Subcutaneous abdominal adipose tissue (tissue), 5 donors: ENCODE data around the gene PBX2.

Experiments
- H3K27ac ChIP-seq: one replicate; pipeline ENCODE4 v1.7.0; 2013; ENCODE audit warnings: low read depth, mild to moderate bottlenecking, inconsistent platforms, low read length, moderate library complexity
- H3K27me3 ChIP-seq, 5 donors: one replicate each; pipeline ENCODE4 v1.7.0; 2013; ENCODE audit warnings: low read length in 5 of 5, inconsistent platforms in 1 of 5; ENCODE audit not compliant: control insufficient read depth in 5 of 5, insufficient read depth in 4 of 5
- H3K36me3 ChIP-seq, 5 donors: one replicate each; pipeline ENCODE4 v1.7.0; 2013; ENCODE audit warnings: low read length in 5 of 5; ENCODE audit not compliant: control insufficient read depth in 5 of 5, insufficient read depth in 5 of 5
- H3K4me1 ChIP-seq, 5 donors: one replicate each; pipeline ENCODE4 v1.7.0; 2013; ENCODE audit warnings: low read length in 5 of 5, mild to moderate bottlenecking in 3 of 5, moderate library complexity in 1 of 5; ENCODE audit not compliant: control insufficient read depth in 5 of 5, insufficient read depth in 5 of 5
- H3K4me3 ChIP-seq, 5 donors: one replicate each; pipeline ENCODE4 v1.7.0; 2013; ENCODE audit warnings: low read length in 5 of 5, low read depth in 1 of 5
- H3K9ac ChIP-seq, 5 donors: one replicate each; pipeline ENCODE4 v1.7.0; 2013; ENCODE audit warnings: low read length in 5 of 5, mild to moderate bottlenecking in 4 of 5, moderate library complexity in 3 of 5
- H3K9me3 ChIP-seq, 5 donors: one replicate each; pipeline ENCODE4 v1.7.0; 2013; ENCODE audit warnings: low read length in 5 of 5; ENCODE audit not compliant: control insufficient read depth in 5 of 5
- donor health status: healthy.
- donor health status: healthy.
- donor health status: healthy.
- donor health status: healthy.
- donor health status: healthy.

PBX2 gene, protein sequence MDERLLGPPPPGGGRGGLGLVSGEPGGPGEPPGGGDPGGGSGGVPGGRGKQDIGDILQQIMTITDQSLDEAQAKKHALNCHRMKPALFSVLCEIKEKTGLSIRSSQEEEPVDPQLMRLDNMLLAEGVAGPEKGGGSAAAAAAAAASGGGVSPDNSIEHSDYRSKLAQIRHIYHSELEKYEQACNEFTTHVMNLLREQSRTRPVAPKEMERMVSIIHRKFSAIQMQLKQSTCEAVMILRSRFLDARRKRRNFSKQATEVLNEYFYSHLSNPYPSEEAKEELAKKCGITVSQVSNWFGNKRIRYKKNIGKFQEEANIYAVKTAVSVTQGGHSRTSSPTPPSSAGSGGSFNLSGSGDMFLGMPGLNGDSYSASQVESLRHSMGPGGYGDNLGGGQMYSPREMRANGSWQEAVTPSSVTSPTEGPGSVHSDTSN

DNA sequence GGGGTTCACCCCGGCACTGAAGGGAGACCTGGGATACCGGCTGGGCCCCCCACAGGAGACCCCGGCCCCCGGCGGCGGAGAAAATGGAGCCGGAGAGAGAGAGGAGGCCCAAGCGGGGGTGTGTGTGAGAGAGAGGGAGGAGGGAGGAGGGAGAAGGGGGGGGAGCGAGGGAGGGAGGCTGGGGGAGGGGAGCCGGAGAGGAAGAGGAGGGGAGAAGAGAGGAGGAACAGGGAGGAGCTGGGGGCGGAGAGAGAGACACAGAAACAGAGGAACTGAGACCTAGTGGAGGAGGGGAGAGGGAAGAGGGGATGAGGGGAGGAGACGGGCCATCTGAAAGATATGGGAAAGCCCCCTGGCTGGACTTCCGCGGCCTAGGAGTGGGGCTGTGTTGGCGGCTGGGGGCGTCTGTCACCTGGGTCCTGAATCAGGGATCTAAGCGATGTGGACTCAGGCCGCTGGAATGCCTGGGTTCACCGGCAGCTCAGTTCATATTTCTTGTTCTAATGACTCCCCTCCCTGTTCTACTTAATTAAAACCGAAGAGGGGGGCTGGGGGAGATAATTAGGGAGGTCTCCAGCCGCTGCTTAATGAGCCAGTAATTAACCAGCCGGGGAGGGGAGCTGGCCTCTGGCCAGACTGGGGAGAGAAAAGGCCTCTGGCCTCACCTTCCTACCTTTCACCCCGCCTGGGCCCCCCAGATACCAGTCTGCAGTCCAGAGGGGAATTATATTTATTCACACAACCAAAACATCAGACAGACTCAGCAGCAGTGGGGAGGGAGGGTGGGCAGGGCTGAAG, at the start of gene PBX2:
Gene PBX2 (minus strand): TSS at position 149 of the 798 bp plus-strand sequence. CDS start 287 bp downstream, outside the sequence.
- H3K9ac ChIP-seq = peak within 1 kb of the TSS; percentile 73 to 96 (median 92)
- H3K27me3 ChIP-seq = no peaks in the 10 kb centered on the region
- peak within 1 kb of the TSS; percentile 62 to 77 (median 68) for H3K4me3 ChIP-seq
- H3K36me3 ChIP-seq = peaks cover 0 to 22% (median 16%) of the 10 kb centered on the region in 5 donors
- H3K9me3 ChIP-seq = no peaks in the 10 kb centered on the region
- peak within 1 kb of the TSS; percentile 97 for H3K27ac ChIP-seq
- H3K4me1 ChIP-seq = peaks cover 18 to 79% (median 65%) of the 10 kb centered on the region in 5 donors

DNA sequence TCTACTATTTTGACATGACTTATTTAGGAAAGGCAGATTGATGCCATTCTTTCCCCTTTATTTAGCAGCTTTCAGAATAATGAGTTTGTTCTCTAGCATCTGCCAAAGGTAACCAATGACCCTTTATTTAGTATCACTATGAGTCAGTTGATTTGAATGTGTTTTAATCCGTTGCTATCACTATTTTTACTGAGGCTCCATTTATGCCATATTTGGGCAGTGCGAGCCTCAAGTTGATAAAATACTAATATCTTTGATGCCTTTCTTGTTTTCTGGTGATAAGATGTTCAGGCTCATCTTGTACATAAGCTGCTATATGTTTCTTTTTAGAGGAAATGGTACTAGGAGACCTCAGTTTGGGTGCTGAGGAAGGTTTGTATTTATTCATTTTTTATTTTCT, 49.5 kb upstream of the PBX2 start:
- peaks cover 0 to 20% (median 2%) of the 10 kb centered on the region in 5 donors for H3K4me1 ChIP-seq
- peaks cover 0 to 5% (median 0%) of the 10 kb centered on the region in 5 donors for H3K27me3 ChIP-seq
- no peaks in the 10 kb centered on the region for H3K9me3 ChIP-seq
- H3K9ac ChIP-seq = no peak overlapping the region
- H3K36me3 ChIP-seq = no peaks in the 10 kb centered on the region
- H3K27ac ChIP-seq = no peak overlapping the region
- no peak overlapping the region for H3K4me3 ChIP-seq

DNA sequence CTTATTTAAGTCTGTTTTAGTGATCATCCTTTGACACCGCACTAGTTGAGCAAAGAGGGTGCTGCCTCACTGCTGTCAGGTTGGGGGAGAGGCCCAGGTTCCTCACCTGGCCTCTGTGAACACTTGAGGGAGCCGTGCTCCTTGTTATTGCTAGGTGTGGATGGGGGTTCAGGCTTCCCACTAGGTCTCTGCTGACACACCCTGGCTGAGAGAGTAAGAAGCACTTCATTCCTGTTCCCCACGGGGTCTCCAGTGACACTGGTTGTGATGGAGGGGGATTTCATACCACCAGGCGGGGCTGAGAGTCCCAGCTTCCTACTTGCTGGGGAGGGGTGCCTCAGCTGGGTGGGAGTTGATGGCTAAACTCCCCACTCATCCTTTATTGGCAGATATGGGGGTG, 44.9 kb upstream of the PBX2 start:
- no peak overlapping the region for H3K4me3 ChIP-seq

DNA sequence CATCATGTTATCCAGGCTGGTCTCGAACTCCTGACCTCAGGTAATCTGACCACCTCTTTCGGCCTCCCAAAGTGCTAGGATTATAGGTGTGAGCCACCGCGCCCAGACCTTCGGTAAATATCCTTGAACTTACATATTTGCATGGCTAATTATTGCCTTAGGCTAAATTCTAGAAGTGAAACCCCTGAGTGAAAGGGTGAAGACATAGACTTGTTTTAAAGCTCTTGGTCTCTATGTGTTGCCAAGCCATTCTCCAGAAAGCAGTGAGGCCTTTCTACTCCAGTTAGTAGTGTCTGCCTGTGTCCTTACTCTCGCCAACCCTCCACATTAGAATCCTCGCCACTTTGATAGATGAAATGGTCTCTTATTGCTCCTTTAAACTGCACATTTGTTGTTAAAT, 36.4 kb upstream of the PBX2 start:
- Histone ChIP-seq H3K36me3 (peaks cover 0 to 4% (median 0%) of the 10 kb centered on the region in 5 donors), H3K9ac (no peak overlapping the region), H3K4me1 (peaks cover 0 to 38% (median 3%) of the 10 kb centered on the region in 5 donors), H3K27ac (no peak overlapping the region), H3K27me3 (peaks cover 0 to 14% (median 0%) of the 10 kb centered on the region in 5 donors), H3K9me3 (no peaks in the 10 kb centered on the region), H3K4me3 (no peak overlapping the region)

More for the DNA sequence above, 44.9 kb upstream of the PBX2 start:
- H3K36me3 ChIP-seq = no peaks in the 10 kb centered on the region
- H3K4me1 ChIP-seq = peaks cover 0 to 13% (median 0%) of the 10 kb centered on the region in 5 donors
- H3K9me3 ChIP-seq = no peaks in the 10 kb centered on the region
- H3K27ac ChIP-seq = peak overlapping the region; percentile 42
- H3K27me3 ChIP-seq = no peaks in the 10 kb centered on the region
- H3K9ac ChIP-seq = no peak overlapping the region

DNA sequence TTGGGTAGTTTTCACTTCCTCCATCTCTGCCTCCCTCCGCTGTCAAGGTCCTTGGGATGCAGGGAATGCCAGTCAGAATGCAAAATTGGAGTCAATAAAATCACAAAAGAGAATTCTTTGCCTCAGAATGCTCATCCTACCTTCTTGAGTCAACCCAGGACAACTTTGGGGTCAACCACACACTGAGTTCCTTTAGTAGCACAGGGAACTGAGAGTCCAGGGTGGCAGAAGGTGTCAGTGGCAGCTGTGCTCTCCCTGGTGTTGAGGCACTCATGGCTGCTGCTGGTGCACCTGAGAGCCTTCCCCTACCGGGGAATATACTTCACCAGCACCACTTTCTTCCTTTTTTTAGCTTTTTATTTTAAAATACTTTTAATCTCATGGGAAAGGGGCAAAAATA, 34.7 kb upstream of the PBX2 start:
- Histone ChIP-seq H3K9me3 (no peaks in the 10 kb centered on the region), H3K27me3 (peaks cover 0 to 14% (median 3%) of the 10 kb centered on the region in 5 donors), H3K27ac (peak overlapping the region; percentile 64), H3K36me3 (peaks cover 0 to 19% (median 10%) of the 10 kb centered on the region in 5 donors), H3K4me1 (peaks cover 0 to 49% (median 3%) of the 10 kb centered on the region in 5 donors), H3K4me3 (no peak overlapping the region), H3K9ac (no peak overlapping the region)

DNA sequence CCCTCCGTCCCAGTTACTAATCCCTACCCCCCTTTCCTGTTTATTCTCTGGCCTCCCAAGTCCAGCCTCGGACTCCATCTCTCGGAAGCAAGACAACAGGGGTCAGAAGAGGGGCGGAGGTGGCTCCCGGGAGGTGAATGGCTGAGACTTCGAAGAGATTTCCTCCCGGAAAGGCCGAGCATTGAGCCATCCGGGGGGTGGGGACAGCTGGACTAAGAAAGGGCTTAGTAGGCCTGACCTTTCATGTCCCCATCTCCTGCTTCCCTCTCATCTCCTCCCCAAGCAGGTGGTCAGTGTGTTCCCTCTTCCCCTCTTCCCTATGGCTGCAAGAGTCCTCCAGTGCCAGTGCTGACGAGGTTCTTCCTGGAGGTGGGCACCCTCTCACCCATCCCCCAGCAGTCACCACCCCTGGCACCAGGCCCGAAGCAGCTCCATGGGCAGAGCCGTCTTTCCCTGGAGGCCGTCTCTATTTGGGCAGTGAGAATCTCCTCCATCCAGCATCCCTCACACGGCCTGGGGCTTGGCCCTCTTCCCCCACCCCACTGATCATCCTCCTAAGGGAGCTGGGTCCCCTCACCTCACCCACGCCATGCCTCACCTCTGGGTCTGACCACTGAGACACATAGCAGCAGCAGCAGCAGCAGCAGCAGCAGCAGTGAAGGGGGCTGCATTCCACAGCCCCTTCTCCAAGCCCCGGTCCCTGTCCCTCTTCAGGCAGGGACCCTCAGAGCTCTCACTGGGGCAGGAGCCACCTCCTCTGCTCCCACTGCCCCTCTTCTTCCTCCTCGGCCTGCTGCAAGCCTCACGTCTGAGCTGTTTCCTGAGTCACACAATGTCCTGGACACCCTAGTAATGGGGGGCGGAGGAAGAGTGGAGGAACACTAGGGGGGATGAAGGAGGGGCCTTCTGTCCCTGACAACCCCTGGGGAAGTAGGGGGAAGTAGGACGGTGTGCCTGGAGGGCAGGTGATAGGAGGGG, 33.5 kb upstream of the PBX2 start, which contains the start of gene NOTCH4:
Gene NOTCH4 (minus strand): TSS at position 810 of the 978 bp plus-strand sequence. CDS start 139 bp downstream, at position 671.
- peak within 1 kb of the TSS in 2 of 5 donors; percentile 62 to 74 for H3K9ac ChIP-seq
- peaks cover 0 to 58% (median 3%) of the 10 kb centered on the region in 5 donors for H3K4me1 ChIP-seq
- peak within 1 kb of the TSS; percentile 64 for H3K27ac ChIP-seq
- peak within 1 kb of the TSS; percentile 13 to 73 (median 66) for H3K4me3 ChIP-seq
- peaks cover 0 to 28% (median 16%) of the 10 kb centered on the region in 5 donors for H3K36me3 ChIP-seq
- peaks cover 0 to 14% (median 3%) of the 10 kb centered on the region in 5 donors for H3K27me3 ChIP-seq
- no peaks in the 10 kb centered on the region for H3K9me3 ChIP-seq

DNA sequence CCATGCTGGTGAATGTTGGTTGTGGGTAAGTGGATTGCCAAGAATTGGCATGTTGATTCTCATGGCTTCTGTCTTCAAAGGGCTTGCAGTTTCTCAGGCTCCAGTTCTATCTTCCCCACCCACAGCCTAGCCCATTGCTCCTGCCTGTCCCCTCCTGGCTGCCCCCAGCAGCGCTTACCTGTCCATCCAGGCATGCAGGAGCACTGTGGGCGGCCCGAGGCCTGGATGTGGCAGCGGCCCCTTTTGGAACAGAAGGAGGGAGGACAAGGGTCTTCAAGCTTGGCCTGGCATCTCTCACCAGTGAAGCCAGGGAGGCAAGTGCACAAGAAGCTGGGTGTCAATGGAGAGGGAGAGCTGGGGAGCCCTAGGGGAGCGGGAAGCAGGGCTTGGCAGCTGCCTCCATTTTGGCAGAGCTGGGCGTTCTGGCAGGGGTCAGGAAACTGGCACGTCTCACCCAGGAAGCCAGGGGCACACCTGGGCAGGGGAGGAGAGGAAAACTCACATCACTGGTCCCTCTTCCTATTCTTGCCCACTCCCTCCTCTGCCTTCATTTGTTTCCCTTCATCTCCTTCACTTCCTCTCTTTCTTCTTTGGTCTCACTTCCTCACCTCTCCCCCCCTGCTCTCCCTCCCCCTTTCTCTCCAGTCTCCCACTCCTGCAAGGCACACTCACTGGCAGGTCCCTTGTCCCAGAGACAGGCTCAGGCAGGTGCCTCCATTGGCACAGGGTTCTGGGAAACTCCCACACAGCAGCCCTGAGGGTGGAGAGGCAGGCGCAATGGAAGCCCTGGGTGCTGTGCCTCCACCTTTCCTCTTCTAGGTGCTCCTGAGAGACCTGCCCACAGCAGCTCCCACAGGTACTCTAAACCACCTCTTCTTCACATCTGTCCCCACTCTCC, 32.6 kb upstream of the PBX2 start:
- Histone ChIP-seq H3K36me3 (peaks cover 0 to 33% (median 21%) of the 10 kb centered on the region in 5 donors), H3K27me3 (peaks cover 0 to 14% (median 3%) of the 10 kb centered on the region in 5 donors), H3K27ac (peak overlapping the region; percentile 64), H3K9me3 (no peaks in the 10 kb centered on the region), H3K9ac (peak overlapping the region in 2 of 5 donors; percentile 17 to 71), H3K4me1 (peaks cover 0 to 68% (median 3%) of the 10 kb centered on the region in 5 donors), H3K4me3 (peak overlapping the region; percentile 3 to 73 (median 66))

DNA sequence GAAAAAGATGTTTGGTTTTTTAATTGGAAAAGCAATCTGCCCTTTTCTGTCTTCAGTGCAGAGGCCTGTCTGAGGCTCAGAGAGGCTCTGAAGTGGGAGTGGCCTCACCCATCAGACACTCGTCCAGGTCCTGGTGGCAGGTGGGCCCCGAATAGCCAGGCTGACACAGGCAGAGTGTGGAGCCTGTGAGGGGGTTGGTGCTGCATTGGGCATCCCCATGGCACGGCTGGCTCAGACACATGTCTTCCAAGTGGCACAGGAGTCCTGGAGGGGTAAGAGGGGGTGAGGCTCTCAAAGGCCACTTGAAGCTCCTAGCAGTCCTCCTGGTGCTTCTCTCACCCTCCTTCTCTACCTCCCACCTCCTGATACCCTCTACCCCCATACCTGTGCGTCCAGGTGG, 30.0 kb upstream of the PBX2 start:
- peaks cover 0 to 14% (median 3%) of the 10 kb centered on the region in 5 donors for H3K27me3 ChIP-seq
- no peak overlapping the region for H3K4me3 ChIP-seq
- H3K9ac ChIP-seq = peak overlapping the region in 1 of 5 donors; percentile 4
- peaks cover 0 to 52% (median 28%) of the 10 kb centered on the region in 5 donors for H3K36me3 ChIP-seq
- peaks cover 0 to 71% (median 3%) of the 10 kb centered on the region in 5 donors for H3K4me1 ChIP-seq
- H3K9me3 ChIP-seq = no peaks in the 10 kb centered on the region
- H3K27ac ChIP-seq = peak overlapping the region; percentile 35
